Measurements from ENCODE around the gene BCL2L2. TPM values are rescaled to one million over a fixed set of nuclear protein-coding genes. Genes with fewer than 3 reads are reported as not detected.

The BCL2L2 gene
- total and polyA plus RNA-seq, 11 donors = 16.6 to 52.9 (median 36.7) TPM

DNA sequence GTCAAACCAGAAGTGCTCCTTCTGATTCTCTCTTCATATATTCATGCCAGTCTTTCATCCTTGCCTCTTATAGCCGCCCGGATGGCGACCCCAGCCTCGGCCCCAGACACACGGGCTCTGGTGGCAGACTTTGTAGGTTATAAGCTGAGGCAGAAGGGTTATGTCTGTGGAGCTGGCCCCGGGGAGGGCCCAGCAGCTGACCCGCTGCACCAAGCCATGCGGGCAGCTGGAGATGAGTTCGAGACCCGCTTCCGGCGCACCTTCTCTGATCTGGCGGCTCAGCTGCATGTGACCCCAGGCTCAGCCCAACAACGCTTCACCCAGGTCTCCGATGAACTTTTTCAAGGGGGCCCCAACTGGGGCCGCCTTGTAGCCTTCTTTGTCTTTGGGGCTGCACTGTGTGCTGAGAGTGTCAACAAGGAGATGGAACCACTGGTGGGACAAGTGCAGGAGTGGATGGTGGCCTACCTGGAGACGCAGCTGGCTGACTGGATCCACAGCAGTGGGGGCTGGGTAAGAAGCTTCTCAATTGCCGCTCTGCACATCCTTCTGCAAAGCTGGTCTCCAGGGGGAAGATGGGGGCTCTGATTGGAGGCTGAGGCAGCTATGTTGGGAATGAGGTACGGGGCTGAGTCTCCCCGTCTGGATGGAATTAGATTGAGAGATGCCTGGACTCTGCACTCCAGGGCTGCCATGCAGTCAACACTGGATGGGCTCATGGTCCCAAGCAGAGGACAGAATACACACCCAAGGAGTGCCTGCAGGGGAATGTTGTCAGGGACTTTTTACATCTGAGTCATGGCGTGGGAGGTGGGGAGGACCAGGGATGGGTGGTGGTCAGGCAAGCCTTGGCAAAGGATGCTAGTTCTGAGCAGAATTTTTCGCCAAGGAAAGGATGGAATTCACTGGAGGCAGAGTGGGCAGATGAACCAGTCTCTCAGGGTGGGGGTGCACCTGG is 1.3 kb downstream of the BCL2L2 start:
- H3K27ac ChIP-seq = peak overlapping the region in 10 of 12 donors; percentile 71 to 94 (median 91)
- TF ChIP-seq, protein P1, sequence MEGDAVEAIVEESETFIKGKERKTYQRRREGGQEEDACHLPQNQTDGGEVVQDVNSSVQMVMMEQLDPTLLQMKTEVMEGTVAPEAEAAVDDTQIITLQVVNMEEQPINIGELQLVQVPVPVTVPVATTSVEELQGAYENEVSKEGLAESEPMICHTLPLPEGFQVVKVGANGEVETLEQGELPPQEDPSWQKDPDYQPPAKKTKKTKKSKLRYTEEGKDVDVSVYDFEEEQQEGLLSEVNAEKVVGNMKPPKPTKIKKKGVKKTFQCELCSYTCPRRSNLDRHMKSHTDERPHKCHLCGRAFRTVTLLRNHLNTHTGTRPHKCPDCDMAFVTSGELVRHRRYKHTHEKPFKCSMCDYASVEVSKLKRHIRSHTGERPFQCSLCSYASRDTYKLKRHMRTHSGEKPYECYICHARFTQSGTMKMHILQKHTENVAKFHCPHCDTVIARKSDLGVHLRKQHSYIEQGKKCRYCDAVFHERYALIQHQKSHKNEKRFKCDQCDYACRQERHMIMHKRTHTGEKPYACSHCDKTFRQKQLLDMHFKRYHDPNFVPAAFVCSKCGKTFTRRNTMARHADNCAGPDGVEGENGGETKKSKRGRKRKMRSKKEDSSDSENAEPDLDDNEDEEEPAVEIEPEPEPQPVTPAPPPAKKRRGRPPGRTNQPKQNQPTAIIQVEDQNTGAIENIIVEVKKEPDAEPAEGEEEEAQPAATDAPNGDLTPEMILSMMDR (IDR thresholded peaks at IDR 0.05) = no peak
- DNase-seq (no peak), ATAC-seq (no peak)
- H3K4me3 ChIP-seq = peak overlapping the region in 8 of 12 donors; percentile 60 to 96 (median 76)
- H3K36me3 ChIP-seq = peaks cover 0 to 48% (median 29%) of the 10 kb centered on the region in 9 donors
- peaks cover 0 to 42% (median 28%) of the 10 kb centered on the region in 12 donors for H3K4me1 ChIP-seq
- intact Hi-C loops (cut with DNase I) = loop anchor here in 3 of 10 donors (2.0 to 10.0 kb wide), 3 partner anchors 13 to 247 kb away; partner anchors contain the start of genes ACIN1 (in 1 of the 3), C14orf119 (in 1 of the 3), PABPN1 (in 1 of the 3) and THTPA (in 1 of the 3)
- H3K9me3 ChIP-seq = no peaks in the 10 kb centered on the region
- 88 to 91% (median 90%) methylated on average over 22 of the region's 22 CpGs for WGBS, 4 donors
- H3K27me3 ChIP-seq = no peaks in the 10 kb centered on the region

DNA sequence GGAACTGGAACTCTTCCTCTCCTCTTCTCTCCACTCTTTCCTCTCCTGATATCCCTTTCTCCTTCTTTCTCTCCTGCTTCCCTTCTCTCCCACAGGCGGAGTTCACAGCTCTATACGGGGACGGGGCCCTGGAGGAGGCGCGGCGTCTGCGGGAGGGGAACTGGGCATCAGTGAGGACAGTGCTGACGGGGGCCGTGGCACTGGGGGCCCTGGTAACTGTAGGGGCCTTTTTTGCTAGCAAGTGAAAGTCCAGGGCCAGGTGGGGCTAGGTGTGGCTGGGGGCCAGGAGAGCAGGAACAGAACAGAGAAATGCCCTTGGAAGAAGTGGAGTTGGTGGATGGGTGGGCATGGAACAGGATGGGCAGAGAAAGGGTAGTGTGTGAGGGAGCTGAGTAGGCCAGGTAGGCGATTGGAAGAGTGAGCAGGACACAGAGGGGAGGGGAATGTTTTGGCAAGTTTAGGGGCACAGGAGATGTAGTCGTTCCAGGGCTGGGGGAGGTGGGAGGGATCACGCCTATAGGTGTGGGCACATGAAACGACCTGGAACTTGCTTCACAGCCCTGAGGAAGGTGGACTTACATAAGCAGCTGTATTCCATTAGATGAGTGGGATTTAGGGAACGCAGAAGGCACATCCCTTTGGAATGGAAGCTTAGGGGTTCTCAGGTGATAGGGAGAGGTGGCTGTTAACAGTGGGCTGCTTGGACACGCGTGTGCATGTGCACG is 2.2 kb downstream of the BCL2L2 start:
- DNase-seq = no peak
- H3K27me3 ChIP-seq = no peaks in the 10 kb centered on the region
- no peak overlapping the region for H3K4me3 ChIP-seq
- H3K27ac ChIP-seq = no peak overlapping the region
- H3K4me1 ChIP-seq = peaks cover 0 to 39% (median 26%) of the 10 kb centered on the region in 12 donors
- 86 to 88% (median 87%) methylated on average over 17 of the region's 17 CpGs for WGBS, 4 donors
- ATAC-seq = no peak
- intact Hi-C loops (cut with DNase I) = loop anchor here in 2 of 10 donors (10.0 kb wide), 2 partner anchors 214 to 246 kb away; partner anchors contain the start of genes ACIN1 (in 1 of the 2), C14orf119 (in 1 of the 2), THTPA (in 1 of the 2) and ZFHX2 (in 1 of the 2)
- no peak for TF ChIP-seq POLR2A (IDR thresholded peaks at IDR 0.05)
- TF ChIP-seq, protein P1 (IDR thresholded peaks at IDR 0.05) = no peak
- no peaks in the 10 kb centered on the region for H3K9me3 ChIP-seq
- H3K36me3 ChIP-seq = peaks cover 0 to 48% (median 29%) of the 10 kb centered on the region in 9 donors

DNA sequence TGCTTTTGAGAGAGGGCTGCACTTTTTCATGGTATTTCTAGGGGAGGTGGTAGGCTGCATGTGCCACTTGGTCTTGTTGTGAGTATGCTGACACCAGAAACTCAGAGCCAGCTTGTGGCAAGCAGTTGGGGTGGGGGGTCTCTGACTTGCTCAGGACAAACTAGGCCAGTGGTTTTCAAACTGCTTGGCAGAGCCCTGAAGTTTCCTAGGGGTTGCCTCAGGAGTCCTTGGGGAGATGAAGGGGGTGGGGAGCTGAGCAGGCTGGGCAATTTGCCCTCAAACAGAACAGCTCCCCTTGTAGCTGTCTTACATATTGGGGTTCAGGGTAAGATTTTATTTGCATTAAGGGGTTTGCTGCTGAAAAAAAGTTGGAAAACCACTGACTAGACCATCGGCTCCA is 3.9 kb downstream of the BCL2L2 start:
- Histone ChIP-seq H3K9me3 (no peaks in the 10 kb centered on the region), H3K4me1 (peaks cover 0 to 37% (median 26%) of the 10 kb centered on the region in 12 donors), H3K27me3 (no peaks in the 10 kb centered on the region), H3K27ac (no peak overlapping the region), H3K4me3 (no peak overlapping the region), H3K36me3 (peaks cover 0 to 53% (median 29%) of the 10 kb centered on the region in 9 donors)
- intact Hi-C loops (cut with DNase I) = no loop called here
- WGBS, 4 donors = 78 to 90% (median 86%) methylated on average over 1 of the region's 1 CpG
- TF ChIP-seq POLR2A (IDR thresholded peaks at IDR 0.05) = no peak
- TF ChIP-seq, protein P1 (IDR thresholded peaks at IDR 0.05) = no peak
- no peak for ATAC-seq
- DNase-seq = no peak
